ENCODE measurements around the gene TPRN. TPM values are rescaled to one million over a fixed set of nuclear protein-coding genes. Genes with fewer than 3 reads are reported as not detected.

TPRN gene
- total RNA-seq, 1 donor from 2014 or later = 19.8 TPM

- TF ChIP-seq CTCF (IDR thresholded peaks at IDR 0.05) = no peak
- Mint-ChIP-seq H3K9me3 (ENCODE audit: unreplicated experiment) (no peaks in the 10 kb centered on the region), H3K27me3 (ENCODE audit: unreplicated experiment) (no peaks in the 10 kb centered on the region), H3K27ac (ENCODE audit: unreplicated experiment) (no peak overlapping the region), H3K4me3 (ENCODE audit: unreplicated experiment) (no peak overlapping the region), H3K4me1 (ENCODE audit: unreplicated experiment) (peaks cover 2% of the 10 kb centered on the region), H3K36me3 (ENCODE audit: unreplicated experiment) (peaks cover 14% of the 10 kb centered on the region)
- DNase-seq (ENCODE audit: extremely low spot score, unreplicated experiment) = no peak
These were observed 20.8 kb downstream of the TPRN start for GRCh38 chr9:137179761-137180160.

- DNase-seq (ENCODE audit: extremely low spot score, unreplicated experiment) = no peak
- H3K36me3 Mint-ChIP-seq (ENCODE audit: unreplicated experiment) = peaks cover 12% of the 10 kb centered on the region
- H3K27me3 Mint-ChIP-seq (ENCODE audit: unreplicated experiment) = no peaks in the 10 kb centered on the region
- H3K9me3 Mint-ChIP-seq (ENCODE audit: unreplicated experiment) = no peaks in the 10 kb centered on the region
- H3K27ac Mint-ChIP-seq (ENCODE audit: unreplicated experiment) = no peak overlapping the region
- peaks cover 2% of the 10 kb centered on the region for H3K4me1 Mint-ChIP-seq (ENCODE audit: unreplicated experiment)
- no peak for TF ChIP-seq CTCF (IDR thresholded peaks at IDR 0.05)
- no peak overlapping the region for H3K4me3 Mint-ChIP-seq (ENCODE audit: unreplicated experiment)
These were observed 21.5 kb downstream of the TPRN start for GRCh38 chr9:137178939-137179630.

GRCh38 chr9:137178201-137178938 is 22.2 kb downstream of the TPRN start:
- TF ChIP-seq CTCF (IDR thresholded peaks at IDR 0.05) = no peak
- H3K36me3 Mint-ChIP-seq (ENCODE audit: unreplicated experiment) = peaks cover 11% of the 10 kb centered on the region
- no peak for DNase-seq (ENCODE audit: extremely low spot score, unreplicated experiment)
- H3K27me3 Mint-ChIP-seq (ENCODE audit: unreplicated experiment) = no peaks in the 10 kb centered on the region
- H3K4me3 Mint-ChIP-seq (ENCODE audit: unreplicated experiment) = no peak overlapping the region
- no peaks in the 10 kb centered on the region for H3K9me3 Mint-ChIP-seq (ENCODE audit: unreplicated experiment)
- H3K27ac Mint-ChIP-seq (ENCODE audit: unreplicated experiment) = no peak overlapping the region
- peaks cover 2% of the 10 kb centered on the region for H3K4me1 Mint-ChIP-seq (ENCODE audit: unreplicated experiment)

GRCh38 chr9:137176302-137177182 is 24.0 kb downstream of the TPRN start:
- Mint-ChIP-seq H3K4me3 (ENCODE audit: unreplicated experiment) (no peak overlapping the region), H3K9me3 (ENCODE audit: unreplicated experiment) (no peaks in the 10 kb centered on the region), H3K27me3 (ENCODE audit: unreplicated experiment) (no peaks in the 10 kb centered on the region), H3K27ac (ENCODE audit: unreplicated experiment) (no peak overlapping the region), H3K4me1 (ENCODE audit: unreplicated experiment) (peaks cover 2% of the 10 kb centered on the region), H3K36me3 (ENCODE audit: unreplicated experiment) (peaks cover 7% of the 10 kb centered on the region)
- TF ChIP-seq CTCF (IDR thresholded peaks at IDR 0.05) = peak; percentile 48
- no peak for DNase-seq (ENCODE audit: extremely low spot score, unreplicated experiment)

Data from osteocyte (in vitro differentiated cells).